ENCODE results near the gene PSEN2. TPM values are rescaled to one million over a fixed set of nuclear protein-coding genes. Genes with fewer than 3 reads are reported as not detected.

Gene PSEN2
- total and polyA plus RNA-seq, 2 donors (not counting 3 experiments of a cell fraction or from before 2014, with no cell fraction given) = 12.5 to 19.3 TPM

DNA sequence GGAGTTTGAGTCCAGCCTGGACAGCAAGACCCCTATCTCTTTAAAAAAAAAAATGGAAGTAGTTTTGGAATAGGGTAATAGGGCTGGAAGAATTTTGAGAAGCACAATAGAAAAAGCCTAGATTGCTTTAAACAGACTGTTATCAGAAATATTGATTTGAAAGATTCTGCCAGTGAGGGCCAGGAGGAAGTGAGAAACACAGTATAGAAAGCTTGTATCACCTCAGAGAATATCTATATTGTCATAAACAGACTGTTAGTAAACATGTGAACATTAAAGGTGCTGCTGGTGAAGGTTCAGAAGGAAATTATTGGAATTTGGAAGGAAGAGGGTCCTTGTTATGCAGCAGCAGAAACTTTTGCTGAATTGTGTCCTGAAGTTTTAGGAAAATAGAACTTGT is 24.8 kb upstream of the PSEN2 start:
- Histone ChIP-seq H3K36me3 (ENCODE audit: control insufficient read depth in 2 of 2, extremely low read depth in 1 of 2, insufficient read depth in 2 of 2, low read length in 2 of 2) (no peaks in the 10 kb centered on the region), H4K20me1 (replicated peaks; ENCODE audit: control insufficient read depth, extremely low read depth, insufficient read depth, low read length) (no peaks in the 10 kb centered on the region), H3K9me3 (replicated peaks; ENCODE audit: control insufficient read depth, insufficient read depth, low read length) (no peaks in the 10 kb centered on the region), H3K4me3 (replicated peaks in 1 of 3; ENCODE audit: insufficient read depth in 1 of 3, low read depth in 1 of 3, low read length in 3 of 3) (no peak overlapping the region), H3K27me3 (ENCODE audit: control insufficient read depth in 2 of 2, insufficient read depth in 2 of 2, low read length in 2 of 2) (no peaks in the 10 kb centered on the region), H3K9ac (replicated peaks; ENCODE audit: extremely low read depth, insufficient read depth, low read length) (no peak overlapping the region), H2AFZ (ENCODE audit: low read depth, low read length) (no peak overlapping the region), H3K4me2 (ENCODE audit: insufficient read depth, low read length) (no peak overlapping the region), H3K4me1 (ENCODE audit: control insufficient read depth, extremely low read depth, insufficient read depth, low read length) (no peaks in the 10 kb centered on the region), H3K27ac (ENCODE audit: insufficient read depth, low read depth, low read length) (no peak overlapping the region), H3K79me2 (ENCODE audit: control insufficient read depth, insufficient read depth, low read length) (no peaks in the 10 kb centered on the region), H3K9me1 (replicated peaks; ENCODE audit: control insufficient read depth, extremely low read depth, insufficient read depth, low read length) (no peaks in the 10 kb centered on the region)
- intact Hi-C loops (cut with micrococcal nuclease) (no loop called here), dilution Hi-C loops (cut with MboI; ENCODE audit: extremely low pct_ligation_motif_present, low sequenced_read_pairs) (no loop called here)
- TF ChIP-seq MYC (IDR thresholded peaks at IDR 0.05; ENCODE audit: low read depth, low read length) = no peak
- no peak for TF ChIP-seq POLR2A (IDR thresholded peaks at IDR 0.05; ENCODE audit: low read depth, low read length)
- TF ChIP-seq FOS (IDR thresholded peaks at IDR 0.05; ENCODE audit: borderline replicate concordance, insufficient read depth, low read length) = no peak
- TF ChIP-seq, protein P1, sequence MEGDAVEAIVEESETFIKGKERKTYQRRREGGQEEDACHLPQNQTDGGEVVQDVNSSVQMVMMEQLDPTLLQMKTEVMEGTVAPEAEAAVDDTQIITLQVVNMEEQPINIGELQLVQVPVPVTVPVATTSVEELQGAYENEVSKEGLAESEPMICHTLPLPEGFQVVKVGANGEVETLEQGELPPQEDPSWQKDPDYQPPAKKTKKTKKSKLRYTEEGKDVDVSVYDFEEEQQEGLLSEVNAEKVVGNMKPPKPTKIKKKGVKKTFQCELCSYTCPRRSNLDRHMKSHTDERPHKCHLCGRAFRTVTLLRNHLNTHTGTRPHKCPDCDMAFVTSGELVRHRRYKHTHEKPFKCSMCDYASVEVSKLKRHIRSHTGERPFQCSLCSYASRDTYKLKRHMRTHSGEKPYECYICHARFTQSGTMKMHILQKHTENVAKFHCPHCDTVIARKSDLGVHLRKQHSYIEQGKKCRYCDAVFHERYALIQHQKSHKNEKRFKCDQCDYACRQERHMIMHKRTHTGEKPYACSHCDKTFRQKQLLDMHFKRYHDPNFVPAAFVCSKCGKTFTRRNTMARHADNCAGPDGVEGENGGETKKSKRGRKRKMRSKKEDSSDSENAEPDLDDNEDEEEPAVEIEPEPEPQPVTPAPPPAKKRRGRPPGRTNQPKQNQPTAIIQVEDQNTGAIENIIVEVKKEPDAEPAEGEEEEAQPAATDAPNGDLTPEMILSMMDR (IDR thresholded peaks at IDR 0.05; ENCODE audit: extremely low read depth in 1 of 2, insufficient read depth in 1 of 2, low read depth in 1 of 2, low read length in 2 of 2) = no peak
- no peak for TF ChIP-seq JUN (IDR thresholded peaks at IDR 0.05; ENCODE audit: borderline replicate concordance, insufficient read depth, insufficient read length, low read depth)
- no peak for TF ChIP-seq GATA2 (IDR thresholded peaks at IDR 0.05; ENCODE audit: insufficient read depth, insufficient read length, low read depth, low read length)
- no peak for TF ChIP-seq EZH2 (IDR thresholded peaks at IDR 0.05; ENCODE audit: borderline replicate concordance, low read depth, low read length, severe bottlenecking)
- TF ChIP-seq, protein P2, sequence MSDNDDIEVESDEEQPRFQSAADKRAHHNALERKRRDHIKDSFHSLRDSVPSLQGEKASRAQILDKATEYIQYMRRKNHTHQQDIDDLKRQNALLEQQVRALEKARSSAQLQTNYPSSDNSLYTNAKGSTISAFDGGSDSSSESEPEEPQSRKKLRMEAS (IDR thresholded peaks at IDR 0.05; ENCODE audit: insufficient read depth, insufficient read length) = no peak
- ChIA-PET POLR2A (no interaction called here), CTCF (no interaction called here)
- BruUV-seq (replicated peaks) = no TSS peak
- FAIRE-seq (no peak), DNase-seq (ENCODE audit: low read depth, low spot score) (no peak)
